CD4-positive, alpha-beta T cell (primary cell): ENCODE measurements around the gene SKA1. TPM values are rescaled to one million over a fixed set of nuclear protein-coding genes. Genes with fewer than 3 reads are reported as not detected.

Experiments used
- ATAC-seq: fragments of 200-7000 bp; cut with Tn5 transposase; one replicate; pipeline ENCODE4 v1.10.0; 2022; ENCODE audit warnings: mild to moderate bottlenecking; ENCODE audit not compliant: poor library complexity
- CTCF ChIA-PET: fragments of 350-600 bp; sonication (Branson Sonifier 250); formaldehyde crosslinking; loops from one replicate; lab custom pipeline; 2021; ENCODE audit warnings: antibody characterized with exemption, inconsistent platforms; lab: Charles Lee
- POLR2A ChIA-PET: fragments of 350-600 bp; sonication (Branson Sonifier 250); formaldehyde crosslinking; loops from one replicate; lab custom pipeline; 2021; ENCODE audit warnings: antibody characterized with exemption, inconsistent platforms; lab: Charles Lee
- DNase-seq, 14 experiments: peaks; one replicate each; pipeline ENCODE4 v3.0.0-alpha.2; 2013 to 2020; ENCODE audit warnings: mixed read lengths in 2 of 14
- H3K27ac ChIP-seq, 2 donors: one replicate each; pipeline versions ENCODE4 v1.5.1 to v1.7.0; 2013; ENCODE audit warnings: low read length in 2 of 2, low read depth in 1 of 2, mild to moderate bottlenecking in 1 of 2
- H3K27me3 ChIP-seq, 2 experiments: 1 replicate in 1 of 2; 2 replicates in 1 of 2; pipeline versions ENCODE4 v1.6.1 to v1.7.0; 2013; ENCODE audit warnings: low read length in 2 of 2, control low read depth in 1 of 2, mild to moderate bottlenecking in 1 of 2, moderate library complexity in 1 of 2; ENCODE audit not compliant: insufficient read depth in 2 of 2, control insufficient read depth in 1 of 2
- H3K36me3 ChIP-seq: one replicate; pipeline ENCODE4 v1.6.1; 2013; ENCODE audit warnings: low read length, control low read depth; ENCODE audit not compliant: insufficient read depth
- H3K4me1 ChIP-seq: one replicate; pipeline ENCODE4 v1.6.1; 2013; ENCODE audit warnings: low read length, control low read depth; ENCODE audit not compliant: insufficient read depth
- H3K4me3 ChIP-seq: one replicate; pipeline ENCODE4 v1.5.1; 2013; ENCODE audit warnings: mild to moderate bottlenecking, low read length, moderate library complexity
- H3K9me3 ChIP-seq, 2 experiments: 1 replicate in 1 of 2; 2 replicates in 1 of 2; pipeline versions ENCODE4 v1.6.1 to v1.7.0; 2013; ENCODE audit warnings: low read length in 2 of 2, mild to moderate bottlenecking in 2 of 2, control low read depth in 1 of 2, moderate library complexity in 1 of 2; ENCODE audit not compliant: control insufficient read depth in 1 of 2, insufficient read depth in 1 of 2
- H3K27ac Mint-ChIP-seq: one replicate; pipeline ENCODE4 v1.8.0; 2020; ENCODE audit warnings: mixed read lengths
- H3K27me3 Mint-ChIP-seq: one replicate; pipeline ENCODE4 v1.8.0; 2021; ENCODE audit warnings: mixed read lengths
- H3K36me3 Mint-ChIP-seq: one replicate; pipeline ENCODE4 v1.8.0; 2021; ENCODE audit warnings: low read depth, mixed read lengths
- H3K4me1 Mint-ChIP-seq: one replicate; pipeline ENCODE4 v1.8.0; 2021; ENCODE audit warnings: low read depth, mixed read lengths
- H3K4me3 Mint-ChIP-seq: one replicate; pipeline ENCODE4 v1.8.0; 2020; ENCODE audit warnings: mild to moderate bottlenecking, mixed read lengths
- H3K9me3 Mint-ChIP-seq: one replicate; pipeline ENCODE4 v1.8.0; 2020; ENCODE audit warnings: mixed read lengths
- CTCF ChIP-seq: fragments of 200-600 bp; IDR thresholded peaks from one replicate; pipeline ENCODE4 v1.8.0; 2022; ENCODE audit warnings: antibody characterized with exemption, mild to moderate bottlenecking
- intact Hi-C, 2 experiments: fragments of 100-400 bp; cut with DNase I in 1 of 2; cut with micrococcal nuclease in 1 of 2; formaldehyde crosslinking; loops; one replicate each; pipeline versions ENCODE4 v1.15.1 to v1.9.0; 2023 to 2025; cut with DNase I, micrococcal nuclease
- total RNA-seq, 174 experiments: library from RNA in 2 of 174; stranded (reverse) in 2 of 174; gene quantifications; one replicate each; pipeline ENCODE4 v1.2.3 and lab custom pipeline; 2021 to 2026

Gene SKA1
- total RNA-seq, 2 experiments from 2014 or later: 0.08 to 0.20 TPM

GRCh38 chr18:50350699-50351098 lies 24.1 kb upstream of the SKA1 start:
- no peak overlapping the region for H3K4me3 ChIP-seq
- no peak for TF ChIP-seq CTCF
- Mint-ChIP-seq H3K9me3 (no peaks in the 10 kb centered on the region), H3K27me3 (peaks cover 36% of the 10 kb centered on the region), H3K4me1 (no peaks in the 10 kb centered on the region), H3K4me3 (no peak overlapping the region), H3K36me3 (no peaks in the 10 kb centered on the region), H3K27ac (no peak overlapping the region)
- ChIA-PET POLR2A (interaction anchor here (0.6 kb wide), 1 partner anchor 36 kb away, joined by 4 read pairs; no protein-coding TSS in a partner anchor), CTCF (no interaction called here)
- H3K27ac ChIP-seq: no peak overlapping the region
- intact Hi-C loops: loop anchor here in 1 of 2 experiments (5.0 kb wide), 1 partner anchor 43 kb away; no protein-coding TSS in a partner anchor
- DNase-seq (no peak), ATAC-seq (no peak)
- peaks cover 3 to 18% of the 10 kb centered on the region in 2 experiments for H3K27me3 ChIP-seq
- H3K4me1 ChIP-seq: no peaks in the 10 kb centered on the region
- no peaks in the 10 kb centered on the region for H3K36me3 ChIP-seq
- H3K9me3 ChIP-seq: no peaks in the 10 kb centered on the region

- CTCF ChIA-PET: interaction anchor here (0.6 to 2.4 kb wide), 16 partner anchors 10 to 1881 kb away, joined by 3 to 24 read pairs (median 4); partner anchors contain the start of genes MBD1 and SKA1
- Histone ChIP-seq H3K36me3 (no peaks in the 10 kb centered on the region), H3K9me3 (no peaks in the 10 kb centered on the region), H3K27ac (no peak overlapping the region), H3K4me3 (no peak overlapping the region), H3K4me1 (peaks cover 6% of the 10 kb centered on the region), H3K27me3 (peaks cover 3 to 9% of the 10 kb centered on the region in 2 experiments)
- peaks cover 36% of the 10 kb centered on the region for H3K27me3 Mint-ChIP-seq
- no peak overlapping the region for H3K4me3 Mint-ChIP-seq
- DNase-seq (peak in 3 of 14 experiments; percentile 13 to 43 (median 37)), ATAC-seq (peak; percentile 16)
- intact Hi-C loops: loop anchor here (5.0 kb wide), 7 partner anchors 69 to 1679 kb away; partner anchors contain the start of genes CXXC1 (in 2 of the 2) and CFAP53 (in 1 of the 2)
- H3K4me1 Mint-ChIP-seq: peaks cover 4% of the 10 kb centered on the region
- TF ChIP-seq CTCF: no peak
- POLR2A ChIA-PET: interaction anchor here (0.7 to 2.0 kb wide), 7 partner anchors 18 to 869 kb away, joined by 3 to 13 read pairs (median 6); partner anchors contain the start of genes C18orf32, CFAP53, MBD1 and SKA1
- H3K36me3 Mint-ChIP-seq: no peaks in the 10 kb centered on the region
- H3K9me3 Mint-ChIP-seq: no peaks in the 10 kb centered on the region
- no peak overlapping the region for H3K27ac Mint-ChIP-seq
These were observed 18.6 kb upstream of the SKA1 start for GRCh38 chr18:50356036-50356945.

GRCh38 chr18:50358844-50359243 lies 16.0 kb upstream of the SKA1 start:
- Histone ChIP-seq H3K9me3 (no peaks in the 10 kb centered on the region), H3K4me3 (no peak overlapping the region), H3K4me1 (peaks cover 6% of the 10 kb centered on the region), H3K27me3 (no peaks in the 10 kb centered on the region), H3K27ac (no peak overlapping the region), H3K36me3 (no peaks in the 10 kb centered on the region)
- Mint-ChIP-seq H3K27ac (no peak overlapping the region), H3K4me3 (no peak overlapping the region), H3K27me3 (peaks cover 21% of the 10 kb centered on the region), H3K4me1 (peaks cover 4% of the 10 kb centered on the region), H3K36me3 (no peaks in the 10 kb centered on the region), H3K9me3 (no peaks in the 10 kb centered on the region)
- DNase-seq: no peak
- TF ChIP-seq CTCF: no peak
- intact Hi-C loops: loop anchor here (2.0 to 5.0 kb wide), 8 partner anchors 72 to 1682 kb away; partner anchors contain the start of genes CXXC1 (in 2 of the 2) and CFAP53 (in 1 of the 2)
- ChIA-PET CTCF (no interaction called here), POLR2A (no interaction called here)
- ATAC-seq: no peak
